Smooth muscle cell (in vitro differentiated cells): Measurements from ENCODE around the gene SVOPL. TPM values are rescaled to one million over a fixed set of nuclear protein-coding genes. Genes with fewer than 3 reads are reported as not detected.

Experiments used
- DNase-seq: peaks from one replicate; lab custom pipeline; 2025; ENCODE audit not compliant: unreplicated experiment; lab: John Stamatoyannopoulos, UW
- H2AFZ ChIP-seq: fragments of 200-600 bp; sonication (generic); 2 replicates; pipeline ENCODE4 v1.6.0; 2016; ENCODE audit warnings: antibody characterized with exemption, low read depth, mild to moderate bottlenecking
- H3F3A ChIP-seq: fragments of 200-600 bp; sonication (generic); 2 replicates; pipeline ENCODE4 v1.6.0; 2017; ENCODE audit warnings: antibody characterized with exemption, low read depth
- H3K27ac ChIP-seq: fragments of 200-600 bp; sonication (generic); 2 replicates; pipeline ENCODE4 v1.5.1; 2016; ENCODE audit warnings: low read depth, mild to moderate bottlenecking
- H3K27me3 ChIP-seq: fragments of 200-600 bp; sonication (generic); 2 replicates; pipeline ENCODE4 v1.6.1; 2016; ENCODE audit warnings: low read depth, mild to moderate bottlenecking
- H3K36me3 ChIP-seq: fragments of 200-600 bp; sonication (generic); 2 replicates; pipeline ENCODE4 v1.5.1; 2016; ENCODE audit warnings: low read depth
- H3K4me1 ChIP-seq: fragments of 200-600 bp; sonication (generic); 2 replicates; pipeline ENCODE4 v1.5.1; 2016; ENCODE audit warnings: low read depth
- H3K4me2 ChIP-seq: fragments of 200-600 bp; sonication (generic); 2 replicates; pipeline ENCODE4 v1.6.0; 2016; ENCODE audit warnings: mild to moderate bottlenecking
- H3K4me3 ChIP-seq: fragments of 200-600 bp; sonication (generic); 2 replicates; pipeline ENCODE4 v1.5.1; 2016; ENCODE audit warnings: mild to moderate bottlenecking
- H3K79me2 ChIP-seq: fragments of 200-600 bp; sonication (generic); 2 replicates; pipeline ENCODE4 v1.6.0; 2016; ENCODE audit warnings: low read depth, mild to moderate bottlenecking
- H3K9ac ChIP-seq: fragments of 200-600 bp; sonication (generic); 2 replicates; pipeline ENCODE4 v1.6.0; 2016; ENCODE audit warnings: low read depth
- H3K9me3 ChIP-seq: fragments of 200-600 bp; sonication (generic); replicated peaks from 2 replicates; pipeline ENCODE4 v1.5.1; 2016; ENCODE audit warnings: low read depth
- H4K20me1 ChIP-seq: fragments of 200-600 bp; sonication (generic); 2 replicates; pipeline ENCODE4 v1.6.0; 2016; ENCODE audit warnings: low read depth
- WGBS: methylation state at CpG from one replicate; pipeline ENCODE4 v1.1.7; 2016; ENCODE audit warnings: low lambda C conversion rate; 5-methylcytosine and 5-hydroxymethylcytosine counted together
- polyA plus RNA-seq: library from polyadenylated mRNA; unstranded; fragments of >200 nt; fragmentation: Nextera tagmentation; extraction: Ambion mirVana; gene quantifications from 2 replicates; pipeline ENCODE4 v1.2.1, GENCODE V29; 2016
- total RNA-seq: library from RNA; depleted of rRNA; stranded (reverse); fragments of >200 nt; gene quantifications from 2 replicates; pipeline ENCODE4 v1.2.3, GENCODE V29; 2014
- TF ChIP-seq, protein P1 (sequence below): fragments of 200-600 bp; sonication (generic); IDR thresholded peaks from 2 replicates; pipeline ENCODE4 v1.5.1; 2017; ENCODE audit warnings: borderline replicate concordance, mild to moderate bottlenecking, antibody characterized with exemption; ENCODE audit not compliant: insufficient read depth, poor library complexity, severe bottlenecking

SVOPL gene
- total and polyA plus RNA-seq, 2 experiments from 2014 or later: not detected

- Histone ChIP-seq H2AFZ (no peak overlapping the region), H3K9me3 (no peaks in the 10 kb centered on the region), H3K4me3 (no peak overlapping the region), H3K79me2 (no peaks in the 10 kb centered on the region), H3K4me1 (peaks cover 16% of the 10 kb centered on the region), H3K9ac (no peak overlapping the region), H3F3A (peaks cover 5% of the 10 kb centered on the region), H3K27ac (no peak overlapping the region), H3K36me3 (no peaks in the 10 kb centered on the region), H3K4me2 (no peak overlapping the region), H4K20me1 (no peaks in the 10 kb centered on the region), H3K27me3 (no peaks in the 10 kb centered on the region)
- no peak for DNase-seq
- TF ChIP-seq, protein P1, sequence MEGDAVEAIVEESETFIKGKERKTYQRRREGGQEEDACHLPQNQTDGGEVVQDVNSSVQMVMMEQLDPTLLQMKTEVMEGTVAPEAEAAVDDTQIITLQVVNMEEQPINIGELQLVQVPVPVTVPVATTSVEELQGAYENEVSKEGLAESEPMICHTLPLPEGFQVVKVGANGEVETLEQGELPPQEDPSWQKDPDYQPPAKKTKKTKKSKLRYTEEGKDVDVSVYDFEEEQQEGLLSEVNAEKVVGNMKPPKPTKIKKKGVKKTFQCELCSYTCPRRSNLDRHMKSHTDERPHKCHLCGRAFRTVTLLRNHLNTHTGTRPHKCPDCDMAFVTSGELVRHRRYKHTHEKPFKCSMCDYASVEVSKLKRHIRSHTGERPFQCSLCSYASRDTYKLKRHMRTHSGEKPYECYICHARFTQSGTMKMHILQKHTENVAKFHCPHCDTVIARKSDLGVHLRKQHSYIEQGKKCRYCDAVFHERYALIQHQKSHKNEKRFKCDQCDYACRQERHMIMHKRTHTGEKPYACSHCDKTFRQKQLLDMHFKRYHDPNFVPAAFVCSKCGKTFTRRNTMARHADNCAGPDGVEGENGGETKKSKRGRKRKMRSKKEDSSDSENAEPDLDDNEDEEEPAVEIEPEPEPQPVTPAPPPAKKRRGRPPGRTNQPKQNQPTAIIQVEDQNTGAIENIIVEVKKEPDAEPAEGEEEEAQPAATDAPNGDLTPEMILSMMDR: no peak
- 75% methylated on average over 4 of the region's 4 CpGs for WGBS
Observed at GRCh38 chr7:138665669-138666140, 35.5 kb downstream of the SVOPL start.

GRCh38 chr7:138665249-138665648, 35.9 kb downstream of the SVOPL start:
- H3K4me1 ChIP-seq: peaks cover 16% of the 10 kb centered on the region
- no peak overlapping the region for H2AFZ ChIP-seq
- H3K79me2 ChIP-seq: no peaks in the 10 kb centered on the region
- H4K20me1 ChIP-seq: no peaks in the 10 kb centered on the region
- H3K27me3 ChIP-seq: no peaks in the 10 kb centered on the region
- no peak overlapping the region for H3K9ac ChIP-seq
- no peak for DNase-seq
- TF ChIP-seq, protein P1: no peak
- whole genome bisulfite sequencing: 79% methylated on average over 4 of the region's 4 CpGs
- H3K4me2 ChIP-seq: no peak overlapping the region
- peaks cover 5% of the 10 kb centered on the region for H3F3A ChIP-seq
- H3K27ac ChIP-seq: no peak overlapping the region
- no peak overlapping the region for H3K4me3 ChIP-seq
- H3K9me3 ChIP-seq: no peaks in the 10 kb centered on the region
- H3K36me3 ChIP-seq: no peaks in the 10 kb centered on the region

DNA sequence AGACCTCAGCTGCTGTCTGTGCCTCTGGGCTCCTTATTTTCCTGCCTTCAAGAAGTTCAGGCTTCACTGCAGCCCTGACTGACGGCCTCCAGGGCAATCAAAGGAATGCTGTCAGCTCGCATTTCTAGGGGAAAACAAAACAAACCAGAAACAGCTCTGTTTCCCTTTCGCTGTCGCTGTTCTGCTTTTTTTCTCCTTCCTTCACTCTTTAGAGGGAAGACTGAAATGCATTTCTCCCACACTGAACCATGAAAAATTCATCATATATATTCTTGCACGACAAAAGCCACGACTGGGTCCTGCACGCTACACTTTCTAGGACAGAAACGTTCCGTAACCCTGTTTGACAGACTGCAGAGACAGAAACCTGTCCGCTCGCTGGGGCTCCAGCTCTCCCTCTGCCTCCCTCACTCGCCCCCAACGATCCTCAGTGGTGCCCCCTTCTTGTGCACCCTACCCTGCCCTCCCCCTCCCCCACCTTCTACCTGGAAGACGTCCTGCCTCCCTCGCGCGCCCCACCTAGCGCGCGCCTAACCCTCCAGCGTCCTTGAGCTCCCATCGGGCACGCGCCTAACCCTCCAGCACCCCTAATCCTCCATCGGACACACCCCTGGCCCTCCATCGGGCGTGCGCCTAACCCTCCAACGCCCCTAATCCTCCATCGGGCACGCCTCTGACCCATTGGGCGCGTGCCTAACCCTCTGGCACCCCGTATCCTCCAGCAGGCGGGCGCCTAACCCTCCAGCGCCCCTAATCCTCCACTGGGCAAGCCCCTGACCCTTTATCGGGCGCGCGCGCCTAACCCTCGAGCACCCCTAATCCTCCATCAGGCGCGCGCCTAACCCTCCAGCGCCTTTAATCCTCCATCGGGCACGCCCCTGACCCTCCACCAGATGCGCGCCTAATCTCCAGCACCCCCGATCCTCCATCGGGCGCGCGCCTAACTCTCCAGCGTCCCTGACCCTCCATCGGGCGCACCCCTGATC, 37.1 kb downstream of the SVOPL start:
- Histone ChIP-seq H3K27me3 (no peaks in the 10 kb centered on the region), H4K20me1 (no peaks in the 10 kb centered on the region), H3K27ac (peak overlapping the region; percentile 5), H3K36me3 (no peaks in the 10 kb centered on the region), H3F3A (peaks cover 5% of the 10 kb centered on the region), H2AFZ (peak overlapping the region; percentile 69), H3K4me1 (peaks cover 16% of the 10 kb centered on the region), H3K79me2 (no peaks in the 10 kb centered on the region), H3K9ac (no peak overlapping the region), H3K4me2 (peak overlapping the region; percentile 88), H3K4me3 (peak overlapping the region; percentile 53), H3K9me3 (no peaks in the 10 kb centered on the region)
- 31% methylated on average over 51 of the region's 59 CpGs for WGBS
- DNase-seq: no peak
- TF ChIP-seq, protein P1: no peak

DNA sequence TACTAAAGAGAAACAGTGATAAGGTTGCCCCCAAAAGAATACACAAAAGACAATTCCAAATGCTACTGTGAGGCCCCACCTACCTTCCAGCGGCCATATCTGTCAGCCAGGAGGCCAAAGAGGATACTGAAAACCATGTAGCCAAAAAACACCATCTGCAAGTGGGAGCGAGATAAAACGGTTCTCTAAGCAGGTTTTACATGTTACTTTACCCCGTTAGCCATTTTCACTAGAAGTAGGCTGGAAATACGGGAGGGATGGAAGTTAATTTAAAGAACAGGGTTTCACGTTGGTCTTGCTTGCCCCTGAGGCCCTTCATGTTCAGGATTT, 38.2 kb downstream of the SVOPL start:
- no peaks in the 10 kb centered on the region for H3K79me2 ChIP-seq
- no peaks in the 10 kb centered on the region for H4K20me1 ChIP-seq
- H3K36me3 ChIP-seq: no peaks in the 10 kb centered on the region
- whole genome bisulfite sequencing: 69% methylated on average over 6 of the region's 6 CpGs
- no peaks in the 10 kb centered on the region for H3K27me3 ChIP-seq
- no peak overlapping the region for H3K9ac ChIP-seq
- no peak for DNase-seq
- H3K4me3 ChIP-seq: no peak overlapping the region
- no peaks in the 10 kb centered on the region for H3K9me3 ChIP-seq
- peak overlapping the region; percentile 88 for H3K4me2 ChIP-seq
- TF ChIP-seq, protein P1: no peak
- H2AFZ ChIP-seq: peak overlapping the region; percentile 0
- H3K4me1 ChIP-seq: peaks cover 16% of the 10 kb centered on the region
- H3K27ac ChIP-seq: no peak overlapping the region
- H3F3A ChIP-seq: peaks cover 5% of the 10 kb centered on the region
